Measurements from ENCODE around the gene SALL3. TPM values are rescaled to one million over a fixed set of nuclear protein-coding genes. Genes with fewer than 3 reads are reported as not detected.
A peak's percentile ranks its signal among the peaks of the same experiment; 100 is the strongest.

The SALL3 gene
- total and polyA plus RNA-seq, 2 of the 13 experiments (the other 11 are each of a cell fraction or from before 2014, with no cell fraction given), result not detected

GRCh38 chr18:78970774-78971333, 8.8 kb upstream of the SALL3 start:
- TF ChIP-seq ZNF143 (CRISPR knock-in tag; IDR thresholded peaks at IDR 0.05) (no peak), HNF1B (CRISPR knock-in tag; IDR thresholded peaks at IDR 0.05) (no peak), MAFG (CRISPR knock-in tag; IDR thresholded peaks at IDR 0.05) (no peak), HIC2 (CRISPR knock-in tag; IDR thresholded peaks at IDR 0.05; ENCODE audit: low read depth) (no peak), ZNF280D (CRISPR knock-in tag; IDR thresholded peaks at IDR 0.05) (no peak), MNT (IDR thresholded peaks at IDR 0.05) (peak; percentile 71), ZBTB33 (CRISPR knock-in tag; IDR thresholded peaks at IDR 0.05) (no peak), SNAI1 (CRISPR knock-in tag; IDR thresholded peaks at IDR 0.05; ENCODE audit: borderline replicate concordance) (no peak)
- TF ChIP-seq, protein P1, sequence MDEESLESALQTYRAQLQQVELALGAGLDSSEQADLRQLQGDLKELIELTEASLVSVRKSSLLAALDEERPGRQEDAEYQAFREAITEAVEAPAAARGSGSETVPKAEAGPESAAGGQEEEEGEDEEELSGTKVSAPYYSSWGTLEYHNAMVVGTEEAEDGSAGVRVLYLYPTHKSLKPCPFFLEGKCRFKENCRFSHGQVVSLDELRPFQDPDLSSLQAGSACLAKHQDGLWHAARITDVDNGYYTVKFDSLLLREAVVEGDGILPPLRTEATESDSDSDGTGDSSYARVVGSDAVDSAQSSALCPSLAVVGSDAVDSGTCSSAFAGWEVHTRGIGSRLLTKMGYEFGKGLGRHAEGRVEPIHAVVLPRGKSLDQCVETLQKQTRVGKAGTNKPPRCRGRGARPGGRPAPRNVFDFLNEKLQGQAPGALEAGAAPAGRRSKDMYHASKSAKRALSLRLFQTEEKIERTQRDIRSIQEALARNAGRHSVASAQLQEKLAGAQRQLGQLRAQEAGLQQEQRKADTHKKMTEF (CRISPR knock-in tag; IDR thresholded peaks at IDR 0.05), result no peak
- ATAC-seq (no peak), FAIRE-seq (no peak), DNase-seq (ENCODE audit: low spot score) (no peak)
- intact Hi-C loops (cut with micrococcal nuclease; ENCODE audit: unreplicated experiment), result no loop called here
- Histone ChIP-seq H3K9ac (ENCODE audit: insufficient read depth, low read depth, low read length) (no peak overlapping the region), H4K20me1 (ENCODE audit: insufficient read depth, low read length) (no peaks in the 10 kb centered on the region), H3K4me1 (ENCODE audit: insufficient read depth, low read length) (no peaks in the 10 kb centered on the region), H3K36me3 (replicated peaks in 1 of 2; ENCODE audit: control insufficient read depth in 1 of 2, insufficient read depth in 2 of 2, low read length in 2 of 2) (no peaks in the 10 kb centered on the region), H3K4me2 (ENCODE audit: low read depth, low read length) (no peak overlapping the region), H3K27ac (ENCODE audit: extremely low read length, insufficient read depth, low read length) (no peak overlapping the region), H3K79me2 (ENCODE audit: insufficient read depth, low read length) (no peaks in the 10 kb centered on the region), H3K9me3 (ENCODE audit: low read length) (no peaks in the 10 kb centered on the region), H3K4me3 (replicated peaks in 1 of 3; ENCODE audit: insufficient read depth in 1 of 3, low read depth in 2 of 3, low read length in 3 of 3) (no peak overlapping the region), H2AFZ (ENCODE audit: low read length) (no peak overlapping the region), H3K27me3 (ENCODE audit: control insufficient read depth in 1 of 2, insufficient read depth in 2 of 2, low read length in 2 of 2) (peaks cover 1 to 55% of the 10 kb centered on the region in 2 experiments; a peak in 4 of 5 replicates)
- in situ Hi-C loops (cut with HindIII; ENCODE audit: extremely low pct_ligation_motif_present, low pct_unique_long_range_greater_than_20kb), result no loop called here
- ChIA-PET POLR2A (no interaction called here), CTCF (ENCODE audit: low intra/inter-chr PET ratio, low total read pairs) (no interaction called here)
- BruUV-seq (replicated peaks), result no TSS peak
- 28% methylated on average over 8 of the region's 12 CpGs for WGBS (ENCODE audit: low lambda C conversion rate)
